IMR-90 (cell line): ENCODE data around the gene HERPUD1. TPM values are rescaled to one million over a fixed set of nuclear protein-coding genes. Genes with fewer than 3 reads are reported as not detected.

Experiments
- ATAC-seq: fragments of 200-7000 bp; cut with Tn5 transposase; 2 replicates; pipeline ENCODE4 v1.9.1; 2020; ENCODE audit warnings: low read depth, mild to moderate bottlenecking, moderate library complexity
- BruUV-seq: library from RNA; stranded (reverse); fragments of 400-500 nt; replicated peaks from 2 replicates; lab custom pipeline; 2021; lab: Mats Ljungman, UMichigan
- CTCF ChIA-PET: fragments of 300-600 bp; formaldehyde crosslinking; extraction: SDS; loops from one replicate; lab custom pipeline; 2021; ENCODE audit warnings: antibody characterized with exemption; lab: Yijun Ruan, JAX
- POLR2A ChIA-PET: fragments of 300-600 bp; sonication (Branson Sonifier 250); formaldehyde crosslinking; loops from one replicate; lab custom pipeline; 2022; ENCODE audit warnings: antibody characterized with exemption; ENCODE audit not compliant: unreplicated experiment; lab: Charles Lee
- DNase-seq: peaks from one replicate; pipeline ENCODE4 v3.0.0; 2013
- H2AFZ ChIP-seq: replicated peaks from 2 replicates; pipeline ENCODE3; 2013; ENCODE audit warnings: low read length, mild to moderate bottlenecking; ENCODE audit not compliant: poor library complexity
- H2AK5ac ChIP-seq: 2 replicates; pipeline ENCODE4 v1.6.1; 2013; ENCODE audit warnings: low read depth, low read length, inconsistent platforms
- H2AK9ac ChIP-seq: replicated peaks from 2 replicates; pipeline ENCODE3; 2013; ENCODE audit warnings: mild to moderate bottlenecking, low read depth, low read length, moderate library complexity; ENCODE audit not compliant: poor library complexity
- H2BK120ac ChIP-seq: 2 replicates; pipeline ENCODE4 v1.6.1; 2013; ENCODE audit warnings: low read depth, low read length, inconsistent platforms
- H2BK15ac ChIP-seq: 3 replicates; pipeline ENCODE4 v1.6.1; 2013; ENCODE audit warnings: low read depth, low read length, inconsistent platforms
- H2BK20ac ChIP-seq: 2 replicates; pipeline ENCODE4 v1.6.1; 2013; ENCODE audit warnings: low read depth, mild to moderate bottlenecking, inconsistent platforms, low read length, moderate library complexity
- H2BK5ac ChIP-seq: 2 replicates; pipeline ENCODE4 v1.6.1; 2013; ENCODE audit warnings: mild to moderate bottlenecking, low read depth, low read length, inconsistent platforms; ENCODE audit not compliant: poor library complexity, severe bottlenecking
- H3K14ac ChIP-seq: replicated peaks from 2 replicates; pipeline ENCODE4 v1.6.1; 2013; ENCODE audit warnings: low read depth, low read length, inconsistent platforms
- H3K18ac ChIP-seq: 2 replicates; pipeline ENCODE4 v1.6.1; 2013; ENCODE audit warnings: low read depth, low read length, control low read depth
- H3K23ac ChIP-seq: 2 replicates; pipeline ENCODE4 v1.6.1; 2013; ENCODE audit warnings: low read depth, low read length, inconsistent platforms
- H3K27ac ChIP-seq: 2 replicates; pipeline ENCODE4 v1.5.1; 2013; ENCODE audit warnings: mild to moderate bottlenecking, control low read depth, low read length; ENCODE audit not compliant: insufficient read depth
- H3K27me3 ChIP-seq: 2 replicates; pipeline ENCODE4 v1.6.1; 2013; ENCODE audit warnings: low read length; ENCODE audit not compliant: control insufficient read depth, insufficient read depth
- H3K36me3 ChIP-seq: 2 replicates; pipeline ENCODE4 v1.6.1; 2013; ENCODE audit warnings: low read length, mixed read lengths; ENCODE audit not compliant: control insufficient read depth, insufficient read depth
- H3K4ac ChIP-seq: 2 replicates; pipeline ENCODE4 v1.6.1; 2013; ENCODE audit warnings: low read depth, low read length, inconsistent platforms
- H3K4me1 ChIP-seq: 2 replicates; pipeline ENCODE4 v1.6.1; 2013; ENCODE audit warnings: low read length, mixed read lengths; ENCODE audit not compliant: control insufficient read depth, insufficient read depth
- H3K4me2 ChIP-seq: 2 replicates; pipeline ENCODE4 v1.6.1; 2013; ENCODE audit warnings: low read depth, mild to moderate bottlenecking, control low read depth, low read length, moderate library complexity
- H3K4me3 ChIP-seq: 2 replicates; pipeline ENCODE4 v1.5.1; 2013; ENCODE audit warnings: low read depth, mild to moderate bottlenecking, control low read depth, low read length, moderate library complexity; ENCODE audit not compliant: insufficient read depth
- H3K56ac ChIP-seq: 2 replicates; pipeline ENCODE4 v1.6.1; 2013; ENCODE audit warnings: low read length, inconsistent platforms; ENCODE audit not compliant: insufficient read depth; ENCODE audit errors: extremely low read depth
- H3K79me1 ChIP-seq, 2 experiments: 2 replicates each; pipeline ENCODE4 v1.6.1; 2013; ENCODE audit warnings: low read length in 2 of 2, inconsistent platforms in 1 of 2, low read depth in 1 of 2
- H3K9ac ChIP-seq: 2 replicates; pipeline ENCODE4 v1.6.1; 2013; ENCODE audit warnings: low read depth, low read length, control low read depth
- H3K9me1 ChIP-seq: 2 replicates; pipeline ENCODE4 v1.6.1; 2013; ENCODE audit warnings: low read length, inconsistent platforms; ENCODE audit not compliant: insufficient read depth
- H3K9me3 ChIP-seq: 2 replicates; pipeline ENCODE4 v1.6.1; 2013; ENCODE audit warnings: low read length; ENCODE audit not compliant: control insufficient read depth, insufficient read depth
- H4K20me1 ChIP-seq: 2 replicates; pipeline ENCODE4 v1.6.1; 2013; ENCODE audit warnings: low read length, inconsistent platforms; ENCODE audit not compliant: insufficient read depth
- H4K5ac ChIP-seq: 2 replicates; pipeline ENCODE4 v1.6.1; 2013; ENCODE audit warnings: mild to moderate bottlenecking, low read depth, low read length, control low read depth
- H4K8ac ChIP-seq, 2 experiments: 2 replicates each; pipeline ENCODE4 v1.6.1; 2013; ENCODE audit warnings: low read depth in 2 of 2, low read length in 2 of 2, control low read depth in 1 of 2, inconsistent platforms in 1 of 2
- H4K91ac ChIP-seq: 2 replicates; pipeline ENCODE4 v1.6.1; 2013; ENCODE audit warnings: low read depth, low read length, inconsistent platforms; ENCODE audit not compliant: insufficient read depth
- CEBPB ChIP-seq: IDR thresholded peaks from 2 replicates; pipeline ENCODE4 v1.6.1; 2012; ENCODE audit warnings: low read depth, low read length, improper control_type of control experiment
- CTCF ChIP-seq: conservative IDR thresholded peaks from 2 replicates; pipeline ENCODE4 v1.5.1; 2012; ENCODE audit warnings: mild to moderate bottlenecking, low read depth, low read length, improper control_type of control experiment
- FOS ChIP-seq: fragments of 150-350 bp; IDR thresholded peaks from 2 replicates; pipeline ENCODE4 v1.6.1; 2016; ENCODE audit warnings: low read depth, low read length
- MAZ ChIP-seq: IDR thresholded peaks from 2 replicates; pipeline ENCODE4 v1.6.1; 2012; ENCODE audit warnings: low read depth, mild to moderate bottlenecking, low read length, improper control_type of control experiment, moderate library complexity, borderline replicate concordance
- NFE2L2 ChIP-seq: fragments of 150-350 bp; IDR thresholded peaks from 2 replicates; pipeline ENCODE4 v1.6.1; 2016; ENCODE audit warnings: low read depth, mild to moderate bottlenecking, low read length
- POLR2A ChIP-seq: IDR thresholded peaks from 2 replicates; pipeline ENCODE4 v1.6.1; 2012; ENCODE audit warnings: mild to moderate bottlenecking, low read depth, low read length
- RFX5 ChIP-seq: IDR thresholded peaks from 2 replicates; pipeline ENCODE4 v1.8.0; 2012; ENCODE audit warnings: low read depth, mild to moderate bottlenecking, low read length, moderate library complexity
- SMC3 ChIP-seq: fragments of 150-350 bp; IDR thresholded peaks from 2 replicates; pipeline ENCODE4 v1.6.1; 2016; ENCODE audit warnings: low read depth, mild to moderate bottlenecking, antibody characterized with exemption, low read length, moderate library complexity
- USF2 ChIP-seq: fragments of 150-350 bp; IDR thresholded peaks from 2 replicates; pipeline ENCODE4 v1.6.1; 2017; ENCODE audit warnings: mild to moderate bottlenecking, antibody characterized with exemption, low read length, low read depth
- WGBS, 2 experiments: methylation state at CpG; one replicate each; pipeline versions ENCODE4 v1.1.5 to v1.1.7; 2013; ENCODE audit warnings: missing lambda C conversion rate in 2 of 2; ENCODE audit not compliant: insufficient read length in 1 of 2; ENCODE audit errors: extremely low coverage in 2 of 2; 5-methylcytosine and 5-hydroxymethylcytosine counted together
- dilution Hi-C: fragments of 300-500 bp; cut with HindIII; formaldehyde crosslinking; loops from one replicate; pipeline ENCODE4 v1.14.3; 2018; ENCODE audit warnings: low sequenced_read_pairs; ENCODE audit not compliant: unreplicated experiment
- in situ Hi-C: fragments of 300-500 bp; cut with MboI; formaldehyde crosslinking; loops from 3 replicates; pipeline ENCODE4 v1.14.3; 2019; ENCODE audit warnings: low sequenced_read_pairs, inconsistent platforms, mixed read lengths
- intact Hi-C: fragments of 100-400 bp; cut with micrococcal nuclease; formaldehyde crosslinking; loops from 2 replicates; pipeline ENCODE4 v1.10.0; 2022
- polyA plus RNA-seq, 3 experiments: library from polyadenylated mRNA; depleted of rRNA; stranded (reverse); fragments of >200 nt; gene quantifications; 2 replicates each; pipeline ENCODE4 v1.2.3, GENCODE V29; 2012; ENCODE audit warnings: low replicate concordance in 1 of 3
- total RNA-seq: library from RNA; depleted of rRNA; stranded (reverse); fragments of >200 nt; gene quantifications from 2 replicates; pipeline ENCODE4 v1.2.3, GENCODE V29; 2012

The HERPUD1 gene
- total and polyA plus RNA-seq, 2 of the 4 experiments (the other 2 are of a cell fraction): 130 to 148 TPM

GRCh38 chr16:56892705-56893104 is 39.2 kb upstream of the HERPUD1 start:
- H3K9ac ChIP-seq: no peak overlapping the region
- no peak overlapping the region for H3K4me2 ChIP-seq
- H3K18ac ChIP-seq: no peak overlapping the region
- H3K23ac ChIP-seq: no peak overlapping the region
- DNase-seq (no peak), ATAC-seq (no peak)
- no peaks in the 10 kb centered on the region for H3K4me1 ChIP-seq
- H3K4me3 ChIP-seq: no peak overlapping the region
- no peak overlapping the region for H2BK5ac ChIP-seq
- H2BK15ac ChIP-seq: no peak overlapping the region
- no peak overlapping the region for H2AK5ac ChIP-seq
- no peak overlapping the region for H2AK9ac ChIP-seq
- no peak overlapping the region for H3K27ac ChIP-seq
- H3K4ac ChIP-seq: no peak overlapping the region
- no peaks in the 10 kb centered on the region for H3K9me1 ChIP-seq
- no peak for TF ChIP-seq RFX5
- TF ChIP-seq POLR2A: no peak
- no peak for TF ChIP-seq CTCF
- no peak for TF ChIP-seq FOS
- TF ChIP-seq SMC3: no peak
- no peak for TF ChIP-seq NFE2L2
- no peak for TF ChIP-seq CEBPB
- no peak for TF ChIP-seq MAZ
- no peak for TF ChIP-seq USF2
- no peak overlapping the region for H4K5ac ChIP-seq
- intact Hi-C loops (no loop called here), dilution Hi-C loops (no loop called here), in situ Hi-C loops (no loop called here)
- H3K79me1 ChIP-seq: no peaks in the 10 kb centered on the region
- no peak overlapping the region for H3K56ac ChIP-seq
- CTCF ChIA-PET: no interaction called here
- no peak overlapping the region for H4K91ac ChIP-seq
- no peaks in the 10 kb centered on the region for H4K20me1 ChIP-seq
- no peaks in the 10 kb centered on the region for H3K36me3 ChIP-seq
- no peak overlapping the region for H2BK20ac ChIP-seq
- H3K27me3 ChIP-seq: peaks cover 14% of the 10 kb centered on the region
- H2AFZ ChIP-seq: no peak overlapping the region
- WGBS, 2 experiments: 73% methylated on average over 5 of the region's 14 CpGs; no CpG with 5 or more reads in 1 of the 2 experiments
- no peaks in the 10 kb centered on the region for H3K9me3 ChIP-seq
- BruUV-seq: no TSS peak
- H2BK120ac ChIP-seq: no peak overlapping the region
- POLR2A ChIA-PET: no interaction called here
- H4K8ac ChIP-seq: no peak overlapping the region
- H3K14ac ChIP-seq: no peak overlapping the region
